H1 (cell line): Measurements from ENCODE around the gene ANKFY1. TPM values are rescaled to one million over a fixed set of nuclear protein-coding genes. Genes with fewer than 3 reads are reported as not detected.
"Not testable (repeated sequence)": the region's sequence is repeated elsewhere in the genome, so short reads cannot be mapped to it uniquely, and the experiment has no call there.

Experiments used
- CTCF ChIA-PET: fragments of 300-600 bp; sonication (Branson Sonifier 250); formaldehyde crosslinking; loops from one replicate; lab custom pipeline; 2021; ENCODE audit not compliant: partially characterized antibody; lab: Charles Lee
- POLR2A ChIA-PET: fragments of 300-600 bp; sonication (Branson Sonifier 250); formaldehyde crosslinking; loops from one replicate; lab custom pipeline; 2021; ENCODE audit warnings: inconsistent platforms; ENCODE audit not compliant: partially characterized antibody; lab: Charles Lee
- DNase-seq, 2 experiments: peaks; one replicate each; pipeline versions ENCODE4 v3.0.0 to v3.0.0-alpha.2; 2010 to 2022; ENCODE audit warnings: low spot score in 2 of 2, low read depth in 1 of 2, mixed read lengths in 1 of 2
- FAIRE-seq: peaks from 2 replicates; lab custom pipeline; 2011; peaks lifted over from hg19 to GRCh38; lab: Jason Lieb, UNC
- H2AFZ ChIP-seq: 2 replicates; pipeline ENCODE4 v1.8.1; 2012; ENCODE audit warnings: low read length, inconsistent platforms
- H2AK5ac ChIP-seq: 2 replicates; pipeline ENCODE4 v1.6.1; 2013; ENCODE audit warnings: low read depth, low read length
- H2BK120ac ChIP-seq: replicated peaks from 2 replicates; pipeline ENCODE3; 2013; ENCODE audit warnings: low read depth, low read length, inconsistent platforms
- H2BK12ac ChIP-seq: 2 replicates; pipeline ENCODE4 v1.6.1; 2013; ENCODE audit warnings: low read depth, low read length
- H2BK15ac ChIP-seq: 2 replicates; pipeline ENCODE4 v1.6.1; 2013; ENCODE audit warnings: low read length
- H2BK20ac ChIP-seq: 2 replicates; pipeline ENCODE4 v1.6.1; 2013; ENCODE audit warnings: low read length
- H2BK5ac ChIP-seq: 2 replicates; pipeline ENCODE4 v1.6.1; 2013; ENCODE audit warnings: low read depth, low read length
- H3K14ac ChIP-seq: 2 replicates; pipeline ENCODE4 v1.6.1; 2013; ENCODE audit warnings: inconsistent platforms; ENCODE audit not compliant: insufficient read length
- H3K18ac ChIP-seq: 2 replicates; pipeline ENCODE4 v1.6.1; 2013; ENCODE audit warnings: low read length; ENCODE audit errors: extremely low read depth
- H3K23ac ChIP-seq: 2 replicates; pipeline ENCODE4 v1.6.1; 2013; ENCODE audit warnings: inconsistent platforms; ENCODE audit not compliant: insufficient read length
- H3K23me2 ChIP-seq: 2 replicates; pipeline ENCODE4 v1.6.1; 2013; ENCODE audit warnings: low read depth, low read length
- H3K27ac ChIP-seq: 2 replicates; pipeline ENCODE4 v1.6.1; 2011; ENCODE audit warnings: low read depth, low read length, inconsistent platforms
- H3K27me3 ChIP-seq, 4 experiments: replicated peaks in 1 of 4; 1 replicate in 1 of 4; 2 replicates in 3 of 4; pipeline versions ENCODE4 v1.6.1 to v1.8.1; 2011 to 2013; ENCODE audit warnings: low read length in 3 of 4, mild to moderate bottlenecking in 3 of 4, inconsistent platforms in 2 of 4, mixed read lengths in 2 of 4, moderate library complexity in 1 of 4; ENCODE audit not compliant: control insufficient read depth in 3 of 4, insufficient read depth in 3 of 4; ENCODE audit errors: extremely low read depth in 1 of 4
- H3K36me3 ChIP-seq, 4 experiments: 2 replicates each; pipeline versions ENCODE4 v1.6.1 to v1.8.1; 2011 to 2013; ENCODE audit warnings: mild to moderate bottlenecking in 4 of 4, low read length in 3 of 4, moderate library complexity in 2 of 4, control low read depth in 1 of 4, inconsistent platforms in 1 of 4; ENCODE audit not compliant: insufficient read depth in 4 of 4, control insufficient read depth in 2 of 4
- H3K4ac ChIP-seq: replicated peaks from 2 replicates; pipeline ENCODE3; 2013; ENCODE audit warnings: low read length, low read depth, mixed read lengths, inconsistent platforms; ENCODE audit not compliant: insufficient read length
- H3K4me1 ChIP-seq, 4 experiments: replicated peaks in 1 of 4; 1 replicate in 1 of 4; 2 replicates in 3 of 4; pipeline versions ENCODE4 v1.6.1 to v1.8.1; 2011 to 2013; ENCODE audit warnings: low read length in 3 of 4, inconsistent platforms in 2 of 4, mixed read lengths in 1 of 4; ENCODE audit not compliant: insufficient read depth in 4 of 4, control insufficient read depth in 3 of 4
- H3K4me2 ChIP-seq, 2 experiments: 2 replicates each; pipeline versions ENCODE4 v1.6.1 to v1.8.1; 2011 to 2013; ENCODE audit warnings: low read depth in 2 of 2, low read length in 2 of 2, control low read depth in 1 of 2, inconsistent platforms in 1 of 2, mild to moderate bottlenecking in 1 of 2; ENCODE audit not compliant: insufficient read depth in 1 of 2
- H3K4me3 ChIP-seq, 4 experiments: fragments of 200-600, 300-600 bp in 1 of 4; sonication (generic), shearing (Covaris generic), sonication (Bioruptor Twin) in 1 of 4; 2 replicates each; pipeline versions ENCODE4 v1.5.1 to v1.8.1; 2011 to 2016; ENCODE audit warnings: low read length in 4 of 4, low read depth in 3 of 4, control low read depth in 2 of 4, inconsistent platforms in 2 of 4, mild to moderate bottlenecking in 2 of 4, mixed read lengths in 1 of 4, moderate library complexity in 1 of 4; ENCODE audit not compliant: insufficient read depth in 2 of 4; ENCODE audit errors: extremely low read depth in 1 of 4
- H3K56ac ChIP-seq: replicated peaks from 2 replicates; pipeline ENCODE3; 2013; ENCODE audit warnings: low read depth, mild to moderate bottlenecking, mixed read lengths, low read length, inconsistent platforms; ENCODE audit not compliant: insufficient read length
- H3K79me1 ChIP-seq: 2 replicates; pipeline ENCODE4 v1.6.1; 2013; ENCODE audit warnings: low read depth, low read length, control low read depth
- H3K79me2 ChIP-seq, 2 experiments: 2 replicates each; pipeline versions ENCODE4 v1.6.1 to v1.8.1; 2012 to 2013; ENCODE audit warnings: low read length in 2 of 2, mild to moderate bottlenecking in 2 of 2, inconsistent platforms in 1 of 2; ENCODE audit not compliant: insufficient read depth in 2 of 2, control insufficient read depth in 1 of 2
- H3K9ac ChIP-seq, 4 experiments: replicated peaks in 1 of 4; 1 replicate in 1 of 4; 2 replicates in 3 of 4; pipeline versions ENCODE4 v1.6.1 to v1.8.1; 2011 to 2013; ENCODE audit warnings: low read depth in 3 of 4, low read length in 3 of 4, control low read depth in 2 of 4, mild to moderate bottlenecking in 2 of 4, moderate library complexity in 2 of 4, inconsistent platforms in 1 of 4; ENCODE audit errors: extremely low read depth in 1 of 4
- H3K9me3 ChIP-seq, 2 experiments: 2 replicates each; pipeline versions ENCODE4 v1.6.1 to v1.8.1; 2012 to 2013; ENCODE audit warnings: mild to moderate bottlenecking in 2 of 2, moderate library complexity in 2 of 2, control low read depth in 1 of 2, inconsistent platforms in 1 of 2, low read depth in 1 of 2, low read length in 1 of 2, mixed read lengths in 1 of 2; ENCODE audit not compliant: insufficient read depth in 2 of 2
- H4K20me1 ChIP-seq, 2 experiments: replicated peaks in 1 of 2; 2 replicates each; pipeline versions ENCODE3 to v1.8.1; 2011 to 2013; ENCODE audit warnings: inconsistent platforms in 2 of 2, low read length in 2 of 2, mild to moderate bottlenecking in 1 of 2; ENCODE audit not compliant: insufficient read depth in 2 of 2, control insufficient read depth in 1 of 2
- H4K5ac ChIP-seq: 2 replicates; pipeline ENCODE4 v1.6.1; 2013; ENCODE audit warnings: low read length, low read depth, mixed read lengths, inconsistent platforms; ENCODE audit not compliant: insufficient read length
- H4K8ac ChIP-seq: 2 replicates; pipeline ENCODE4 v1.8.0; 2013; ENCODE audit warnings: mild to moderate bottlenecking, moderate library complexity, low read length, inconsistent platforms; ENCODE audit not compliant: insufficient read depth; ENCODE audit errors: extremely low read depth
- H4K91ac ChIP-seq: replicated peaks from 2 replicates; pipeline ENCODE3; 2013; ENCODE audit warnings: low read length, mixed read lengths, inconsistent platforms; ENCODE audit not compliant: insufficient read length
- WGBS, 2 experiments: shearing (Covaris generic) in 1 of 2; methylation state at CpG; one replicate each; pipeline versions ENCODE4 v1.1.6 to v1.1.7; 2013 to 2015; ENCODE audit warnings: low lambda C conversion rate in 2 of 2, mixed read lengths in 2 of 2, inconsistent platforms in 1 of 2, low coverage in 1 of 2, missing lambda C conversion rate in 1 of 2; ENCODE audit not compliant: insufficient replicate concordance in 2 of 2, insufficient coverage in 1 of 2, insufficient read length in 1 of 2; ENCODE audit errors: extremely low coverage in 1 of 2, missing lambda C conversion rate in 1 of 2; 5-methylcytosine and 5-hydroxymethylcytosine counted together
- polyA plus RNA-seq, 7 experiments: library from polyadenylated mRNA; depleted of rRNA in 3 of 7; stranded (reverse) in 5 of 7; unstranded in 2 of 7; fragments of >200 nt in 5 of 7; fragments of 200-250 nt in 2 of 7; gene quantifications; 1 replicate in 5 of 7; 2 replicates in 1 of 7; 4 replicates in 1 of 7; pipeline versions ENCODE4 v1.2.1 to v1.2.3, GENCODE V29; 2011 to 2013; ENCODE audit warnings: missing spikeins in 2 of 7, mixed read lengths in 2 of 7
- total RNA-seq: library from RNA; stranded (reverse); fragmentation: NEBNext Ultra II Directional; extraction: Animal tissue kit (Norgen Biotek cat#: 25700); gene quantifications from 2 replicates; pipeline ENCODE4 v1.2.1, GENCODE V29; 2021

Gene ANKFY1
- total and polyA plus RNA-seq, 2 of the 8 experiments (the other 6 are each of a cell fraction or from before 2014, with no cell fraction given), result 28.3 to 45.3 TPM

GRCh38 chr17:4255271-4255670 lies 8.5 kb downstream of the ANKFY1 start:
- POLR2A ChIA-PET, H3K56ac ChIP-seq, H3K23me2 ChIP-seq, H2BK120ac ChIP-seq, H3K4me3 ChIP-seq, H3K23ac ChIP-seq, FAIRE-seq, H3K4me1 ChIP-seq, H2BK15ac ChIP-seq, H3K4me2 ChIP-seq, H2BK12ac ChIP-seq, H4K8ac ChIP-seq, H4K5ac ChIP-seq, H4K91ac ChIP-seq, DNase-seq, H3K14ac ChIP-seq, H3K18ac ChIP-seq, H3K9ac ChIP-seq, H2BK20ac ChIP-seq, H3K27me3 ChIP-seq, H3K4ac ChIP-seq, H2AK5ac ChIP-seq, H2AFZ ChIP-seq, H2BK5ac ChIP-seq, H3K27ac ChIP-seq: not testable (repeated sequence)
- peaks cover 19 to 89% of the 10 kb centered on the region in 2 experiments for H3K79me2 ChIP-seq
- H3K79me1 ChIP-seq, result peaks cover 22% of the 10 kb centered on the region
- CTCF ChIA-PET, result interaction anchor here (0.6 to 1.6 kb wide), 3 partner anchors 10 to 49 kb away, joined by 3 to 4 read pairs (median 3); no protein-coding TSS in a partner anchor
- 86% methylated on average over 4 of the region's 6 CpGs; no CpG with 5 or more reads in 1 of the 2 experiments for WGBS, 2 experiments
- H3K9me3 ChIP-seq, result peaks cover 9 to 13% of the 10 kb centered on the region in 2 experiments; a peak in 3 of 4 replicates
- H3K36me3 ChIP-seq, result peaks cover 0 to 12% (median 6%) of the 10 kb centered on the region in 4 experiments; a peak in 3 of 8 replicates
- peaks cover 3 to 19% of the 10 kb centered on the region in 2 experiments for H4K20me1 ChIP-seq
